ENCODE data around the gene FIBIN. TPM values are rescaled to one million over a fixed set of nuclear protein-coding genes. Genes with fewer than 3 reads are reported as not detected.

Gene FIBIN
- total RNA-seq, 6 experiments from 2014 or later: 38.9 to 101 (median 40.4) TPM

- Mint-ChIP-seq H3K4me1 (ENCODE audit: low read depth) (peaks cover 16% of the 10 kb centered on the region), H3K27me3 (ENCODE audit: insufficient read depth) (no peaks in the 10 kb centered on the region), H3K27ac (no peak overlapping the region), H3K9me3 (no peaks in the 10 kb centered on the region), H3K4me3 (no peak overlapping the region), H3K36me3 (ENCODE audit: low read depth) (no peaks in the 10 kb centered on the region)
- TF ChIP-seq, protein P1, sequence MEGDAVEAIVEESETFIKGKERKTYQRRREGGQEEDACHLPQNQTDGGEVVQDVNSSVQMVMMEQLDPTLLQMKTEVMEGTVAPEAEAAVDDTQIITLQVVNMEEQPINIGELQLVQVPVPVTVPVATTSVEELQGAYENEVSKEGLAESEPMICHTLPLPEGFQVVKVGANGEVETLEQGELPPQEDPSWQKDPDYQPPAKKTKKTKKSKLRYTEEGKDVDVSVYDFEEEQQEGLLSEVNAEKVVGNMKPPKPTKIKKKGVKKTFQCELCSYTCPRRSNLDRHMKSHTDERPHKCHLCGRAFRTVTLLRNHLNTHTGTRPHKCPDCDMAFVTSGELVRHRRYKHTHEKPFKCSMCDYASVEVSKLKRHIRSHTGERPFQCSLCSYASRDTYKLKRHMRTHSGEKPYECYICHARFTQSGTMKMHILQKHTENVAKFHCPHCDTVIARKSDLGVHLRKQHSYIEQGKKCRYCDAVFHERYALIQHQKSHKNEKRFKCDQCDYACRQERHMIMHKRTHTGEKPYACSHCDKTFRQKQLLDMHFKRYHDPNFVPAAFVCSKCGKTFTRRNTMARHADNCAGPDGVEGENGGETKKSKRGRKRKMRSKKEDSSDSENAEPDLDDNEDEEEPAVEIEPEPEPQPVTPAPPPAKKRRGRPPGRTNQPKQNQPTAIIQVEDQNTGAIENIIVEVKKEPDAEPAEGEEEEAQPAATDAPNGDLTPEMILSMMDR (IDR thresholded peaks at IDR 0.05): no peak
- DNase-seq: no peak
Observed at GRCh38 chr11:27004103-27004502, 10.2 kb downstream of the FIBIN start.

DNA sequence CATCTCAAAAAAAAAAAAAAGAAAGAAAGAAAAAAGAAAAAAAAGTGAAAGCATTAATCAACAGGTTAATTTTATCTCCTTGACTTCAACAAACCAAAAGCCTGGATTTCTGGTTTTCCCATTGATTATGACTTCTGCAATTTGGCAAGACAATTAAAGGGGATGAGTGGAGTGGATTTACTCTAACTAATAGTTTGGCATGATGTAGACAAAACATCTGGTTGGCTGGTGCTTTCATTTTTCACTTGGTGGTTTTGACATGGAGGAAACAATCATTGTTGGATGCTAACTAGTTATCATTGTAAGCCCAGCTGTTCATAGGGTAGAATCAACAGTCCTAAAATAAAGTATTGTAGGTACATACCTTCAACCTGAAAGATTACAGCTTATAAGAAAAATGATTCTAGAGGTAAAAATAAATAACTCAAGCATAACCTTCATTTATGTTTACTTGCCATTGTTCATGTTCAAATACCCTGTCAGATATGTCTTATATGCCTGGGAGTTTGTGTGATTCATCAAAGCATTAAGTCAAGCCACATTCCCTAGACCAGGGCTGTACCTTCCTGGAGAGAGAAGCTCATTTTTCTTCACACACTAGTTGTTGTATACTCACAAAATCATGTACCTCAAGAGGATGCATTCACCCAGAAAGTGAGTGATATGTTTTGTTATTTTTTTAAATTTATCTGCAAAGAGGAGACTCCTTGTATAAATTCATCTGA is 15.1 kb downstream of the FIBIN start:
- no peak overlapping the region for H3K27ac Mint-ChIP-seq
- DNase-seq: no peak
- peaks cover 35% of the 10 kb centered on the region for H3K4me1 Mint-ChIP-seq (ENCODE audit: low read depth)
- TF ChIP-seq, protein P1 (IDR thresholded peaks at IDR 0.05): no peak
- no peaks in the 10 kb centered on the region for H3K36me3 Mint-ChIP-seq (ENCODE audit: low read depth)
- no peaks in the 10 kb centered on the region for H3K27me3 Mint-ChIP-seq (ENCODE audit: insufficient read depth)
- H3K9me3 Mint-ChIP-seq: no peaks in the 10 kb centered on the region
- H3K4me3 Mint-ChIP-seq: no peak overlapping the region

- Mint-ChIP-seq H3K9me3 (no peaks in the 10 kb centered on the region), H3K4me1 (ENCODE audit: low read depth) (peaks cover 39% of the 10 kb centered on the region), H3K27ac (peak overlapping the region; percentile 1; the same call in 1 of the 2 replicates), H3K4me3 (peak overlapping the region; percentile 22), H3K27me3 (ENCODE audit: insufficient read depth) (no peaks in the 10 kb centered on the region), H3K36me3 (ENCODE audit: low read depth) (no peaks in the 10 kb centered on the region)
- no peak for DNase-seq
- TF ChIP-seq, protein P1 (IDR thresholded peaks at IDR 0.05): no peak
Observed at GRCh38 chr11:27011560-27012233, 17.8 kb downstream of the FIBIN start.

DNA sequence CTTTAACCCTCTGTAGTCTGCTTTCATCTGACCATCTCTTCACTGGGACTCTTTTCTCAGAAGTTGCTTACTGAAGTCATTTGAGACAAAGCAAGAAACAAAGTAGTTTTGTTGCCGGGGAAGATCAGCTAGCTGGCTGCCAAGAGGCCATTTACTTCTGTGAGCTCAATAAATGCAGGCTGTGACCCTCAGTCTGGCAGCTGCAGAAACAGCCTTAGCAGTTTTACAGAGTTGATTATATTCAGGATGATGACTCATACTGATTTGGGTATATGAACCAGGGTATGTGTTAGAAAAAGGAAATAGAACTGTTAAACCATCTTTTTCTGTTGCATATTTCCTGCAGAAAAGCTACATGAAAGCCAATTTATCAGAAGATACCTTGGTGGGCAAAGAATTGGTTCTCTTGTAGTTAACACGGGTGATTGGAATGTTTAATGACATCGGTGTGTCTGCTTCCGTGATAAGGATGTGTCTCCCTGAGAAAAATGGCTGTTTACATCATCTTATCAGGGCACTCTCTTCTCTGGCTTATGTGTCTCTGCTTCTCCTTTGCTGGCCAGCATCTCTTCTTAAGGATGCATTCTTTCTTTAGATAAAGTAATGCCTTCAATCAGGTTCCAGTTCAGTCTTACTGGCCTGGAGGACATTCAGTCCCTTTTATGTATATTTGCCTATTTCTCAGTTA is 18.5 kb downstream of the FIBIN start:
- Mint-ChIP-seq H3K27me3 (ENCODE audit: insufficient read depth) (peaks cover 2% of the 10 kb centered on the region; the same call in 1 of the 2 replicates), H3K36me3 (ENCODE audit: low read depth) (no peaks in the 10 kb centered on the region), H3K9me3 (no peaks in the 10 kb centered on the region), H3K27ac (peak overlapping the region; percentile 1; the same call in 1 of the 2 replicates), H3K4me1 (ENCODE audit: low read depth) (peaks cover 39% of the 10 kb centered on the region), H3K4me3 (peak overlapping the region; percentile 22)
- TF ChIP-seq, protein P1 (IDR thresholded peaks at IDR 0.05): no peak
- DNase-seq: peak; percentile 34

GRCh38 chr11:27013781-27014361 is 20.0 kb downstream of the FIBIN start:
- Mint-ChIP-seq H3K27ac (peak overlapping the region; percentile 8; the same call in 1 of the 2 replicates), H3K9me3 (no peaks in the 10 kb centered on the region), H3K36me3 (ENCODE audit: low read depth) (no peaks in the 10 kb centered on the region), H3K4me1 (ENCODE audit: low read depth) (peaks cover 36% of the 10 kb centered on the region), H3K27me3 (ENCODE audit: insufficient read depth) (peaks cover 2% of the 10 kb centered on the region; the same call in 1 of the 2 replicates), H3K4me3 (no peak overlapping the region)
- no peak for DNase-seq
- TF ChIP-seq, protein P1 (IDR thresholded peaks at IDR 0.05): no peak

Data from HFFc6 (cell line).